Stimulated activated effector memory CD8-positive, alpha-beta T cell treated with anti-CD3 and anti-CD28 coated beads, Interleukin-12 subunit alpha, Interleukin-12 subunit beta, amount 100 ng/mL, for 72 hours (primary cell): ENCODE results near the gene AIF1L.
"Not testable (repeated sequence)": the region's sequence is repeated elsewhere in the genome, so short reads cannot be mapped to it uniquely, and the experiment has no call there.

Source experiments
- ATAC-seq: fragments of 150-1000 bp; cut with Tn5 transposase; 2 replicates; pipeline ENCODE4 v1.10.0; 2021
- DNase-seq, 2 donors: peaks; one replicate each; pipeline ENCODE4 v3.0.0; 2021 to 2022; ENCODE audit warnings: low spot score in 2 of 2
- H3K27ac Mint-ChIP-seq: one replicate; pipeline ENCODE4 v1.8.0; 2022; ENCODE audit warnings: mild to moderate bottlenecking, mixed read lengths
- H3K36me3 Mint-ChIP-seq: one replicate; pipeline ENCODE4 v1.8.0; 2022; ENCODE audit warnings: mild to moderate bottlenecking, mixed read lengths
- H3K4me1 Mint-ChIP-seq: one replicate; pipeline ENCODE4 v1.8.0; 2022; ENCODE audit warnings: mixed read lengths
- H3K4me3 Mint-ChIP-seq: one replicate; pipeline ENCODE4 v1.8.0; 2022; ENCODE audit warnings: mild to moderate bottlenecking, mixed read lengths
- H3K9me3 Mint-ChIP-seq: one replicate; pipeline ENCODE4 v1.8.0; 2022; ENCODE audit warnings: mixed read lengths

Gene AIF1L

DNA sequence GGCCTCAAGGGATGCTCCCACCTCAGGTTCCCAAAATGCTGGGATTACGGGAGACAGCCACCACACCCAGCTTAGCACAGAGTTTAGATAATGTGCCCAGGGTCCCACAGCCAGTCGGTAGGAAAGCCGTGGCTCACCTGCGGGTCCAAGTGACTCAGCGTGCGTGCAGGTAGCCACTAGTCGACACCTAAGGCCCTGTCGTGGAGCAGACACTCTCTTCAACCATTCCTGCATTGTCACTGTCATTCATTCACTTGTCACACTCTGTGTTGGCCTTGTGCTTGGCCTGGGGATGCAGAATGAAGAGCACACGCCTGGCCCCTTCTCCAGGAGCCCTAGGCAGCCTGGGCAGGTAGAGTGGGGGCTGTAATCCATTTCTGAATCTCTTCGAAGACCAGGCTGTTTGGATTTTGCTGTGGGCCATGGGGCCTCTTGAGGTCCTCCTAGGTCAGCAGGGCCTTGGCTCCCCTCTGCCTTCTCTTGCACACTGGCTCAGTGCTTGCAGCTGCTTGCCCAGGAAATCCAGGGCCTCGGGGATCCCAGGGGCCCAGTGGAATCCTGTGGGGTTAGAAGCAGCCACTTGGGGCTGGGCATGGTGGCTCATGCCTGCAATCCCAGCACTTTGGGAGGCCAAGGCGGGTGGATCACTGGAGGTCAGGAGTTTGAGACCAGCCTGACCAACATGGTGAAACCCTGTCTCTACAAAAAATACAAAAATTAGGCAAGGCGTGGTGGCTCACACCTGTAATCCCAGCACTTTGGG is 6.1 kb upstream of the AIF1L start:
- Mint-ChIP-seq H3K36me3 (no peaks in the 10 kb centered on the region), H3K4me1 (no peaks in the 10 kb centered on the region), H3K9me3 (no peaks in the 10 kb centered on the region), H3K4me3 (no peak overlapping the region), H3K27ac (no peak overlapping the region)
- no peak for DNase-seq
- ATAC-seq, result no peak

DNA sequence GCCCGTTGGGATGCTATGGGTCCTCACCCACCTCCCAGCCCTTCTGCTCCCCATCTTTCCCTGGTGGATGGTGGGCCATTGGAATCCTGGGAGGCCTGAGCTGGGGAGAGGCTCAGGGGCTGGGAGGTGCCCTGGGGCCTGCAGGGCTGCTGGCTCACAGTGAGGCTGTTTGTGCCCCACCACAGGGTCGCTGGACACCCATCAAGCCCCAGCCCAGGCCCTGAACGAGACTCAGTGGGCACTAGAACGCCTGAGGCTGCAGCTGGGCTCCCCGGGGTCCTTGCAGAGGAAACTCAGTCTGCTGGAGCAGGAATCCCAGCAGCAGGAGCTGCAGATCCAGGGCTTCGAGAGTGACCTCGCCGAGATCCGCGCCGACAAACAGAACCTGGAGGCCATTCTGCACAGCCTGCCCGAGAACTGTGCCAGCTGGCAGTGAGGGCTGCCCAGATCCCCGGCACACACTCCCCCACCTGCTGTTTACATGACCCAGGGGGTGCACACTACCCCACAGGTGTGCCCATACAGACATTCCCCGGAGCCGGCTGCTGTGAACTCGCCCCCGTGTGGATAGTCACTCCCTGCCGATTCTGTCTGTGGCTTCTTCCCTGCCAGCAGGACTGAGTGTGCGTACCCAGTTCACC is 4.9 kb upstream of the AIF1L start:
- Mint-ChIP-seq H3K27ac (no peak overlapping the region), H3K4me1 (peaks cover 5% of the 10 kb centered on the region), H3K9me3 (no peaks in the 10 kb centered on the region), H3K4me3 (no peak overlapping the region), H3K36me3 (no peaks in the 10 kb centered on the region)
- DNase-seq (no peak), ATAC-seq (no peak)

DNA sequence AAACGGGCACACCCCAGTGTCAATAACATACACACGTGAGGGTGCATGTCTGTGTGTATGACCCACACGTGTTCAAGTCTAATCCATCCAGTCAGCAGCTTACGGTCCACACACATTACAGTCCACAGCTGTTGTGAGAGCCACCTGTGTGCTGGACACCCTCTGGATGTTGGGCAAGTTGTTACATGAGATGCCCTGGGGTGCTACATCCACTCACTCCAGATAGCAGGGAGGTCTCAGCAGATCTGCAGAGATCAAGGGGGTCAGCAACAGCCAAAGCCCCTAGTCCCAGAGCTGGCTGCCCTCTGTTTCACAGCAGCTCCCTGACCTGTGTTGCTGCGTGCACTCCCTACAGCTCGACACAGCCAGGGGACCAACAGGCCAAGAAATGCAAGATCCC is 4.3 kb upstream of the AIF1L start:
- DNase-seq (no peak), ATAC-seq (no peak)

DNA sequence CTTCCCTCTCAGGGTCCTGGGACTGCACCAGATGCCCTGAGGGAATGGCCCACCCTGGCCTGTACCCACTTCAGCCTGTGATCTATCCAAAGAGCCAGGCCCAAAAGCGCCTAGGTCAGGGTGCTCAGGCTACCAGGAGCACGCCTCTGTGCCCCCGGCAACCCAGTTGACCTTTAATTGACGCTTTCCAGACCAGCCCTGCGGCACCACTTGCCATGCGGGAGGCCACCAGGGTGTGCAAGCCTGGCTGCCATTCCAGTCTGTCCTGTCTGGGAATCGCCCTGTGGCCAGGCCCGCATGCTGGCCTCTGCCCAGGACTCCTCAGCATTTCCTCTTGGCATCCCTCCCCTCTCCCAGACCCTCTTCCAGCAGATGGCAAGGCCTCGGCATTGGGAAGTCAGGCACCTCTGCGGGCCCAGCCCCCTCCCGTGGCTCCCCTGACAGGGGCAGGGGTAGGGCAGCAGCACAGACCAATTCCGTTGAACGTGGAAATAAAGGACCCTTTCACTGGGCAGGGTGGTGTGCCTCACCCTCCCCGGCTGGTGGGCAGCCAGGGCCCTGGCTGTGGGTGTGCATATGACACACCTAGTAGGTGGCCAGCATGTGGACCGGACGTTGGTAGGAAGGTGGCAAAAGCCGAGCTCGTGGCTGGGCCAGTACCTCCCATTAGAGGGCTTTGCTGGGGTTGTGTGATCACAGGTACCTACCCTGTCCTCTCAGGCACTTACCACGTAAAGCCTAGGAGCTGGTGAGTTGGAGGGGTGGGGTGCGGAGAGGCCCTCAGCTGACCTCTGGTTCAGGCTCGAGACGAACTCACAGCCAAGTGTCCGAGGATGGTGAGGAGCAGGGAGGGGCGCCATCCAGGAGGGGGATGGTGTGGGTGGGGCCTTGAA is 3.5 kb upstream of the AIF1L start:
- no peak overlapping the region for H3K4me3 Mint-ChIP-seq
- DNase-seq (no peak), ATAC-seq (no peak)
- H3K9me3 Mint-ChIP-seq, result no peaks in the 10 kb centered on the region
- H3K36me3 Mint-ChIP-seq, result no peaks in the 10 kb centered on the region
- H3K27ac Mint-ChIP-seq, result no peak overlapping the region
- H3K4me1 Mint-ChIP-seq, result peaks cover 12% of the 10 kb centered on the region

More for the DNA sequence above, 4.3 kb upstream of the AIF1L start:
- Mint-ChIP-seq H3K4me1 (peaks cover 6% of the 10 kb centered on the region), H3K36me3 (no peaks in the 10 kb centered on the region), H3K4me3 (no peak overlapping the region), H3K27ac (no peak overlapping the region), H3K9me3 (no peaks in the 10 kb centered on the region)

DNA sequence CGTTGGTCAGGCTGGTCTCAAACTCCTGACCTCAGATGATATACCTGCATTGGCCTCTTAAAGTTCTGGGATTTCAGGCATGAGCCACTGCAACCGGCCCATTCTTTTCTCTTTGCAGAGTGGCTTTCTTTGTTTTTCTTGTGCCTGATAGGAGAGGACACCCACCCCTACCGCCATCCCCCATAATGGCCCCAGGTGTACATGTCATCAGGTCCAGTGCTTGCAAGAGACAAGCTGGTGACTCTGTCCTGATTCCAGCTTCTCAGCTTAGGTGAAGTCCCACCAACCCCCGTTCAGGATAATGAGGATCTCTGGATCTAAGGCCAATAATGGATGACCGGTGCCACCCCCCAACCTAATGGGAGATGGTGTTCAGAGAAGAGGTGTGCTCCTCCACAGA is 2.3 kb upstream of the AIF1L start:
- no peak for ATAC-seq
- Mint-ChIP-seq H3K4me1 (peaks cover 12% of the 10 kb centered on the region), H3K27ac (no peak overlapping the region), H3K4me3 (no peak overlapping the region), H3K9me3 (no peaks in the 10 kb centered on the region), H3K36me3 (no peaks in the 10 kb centered on the region)
- DNase-seq, result no peak

DNA sequence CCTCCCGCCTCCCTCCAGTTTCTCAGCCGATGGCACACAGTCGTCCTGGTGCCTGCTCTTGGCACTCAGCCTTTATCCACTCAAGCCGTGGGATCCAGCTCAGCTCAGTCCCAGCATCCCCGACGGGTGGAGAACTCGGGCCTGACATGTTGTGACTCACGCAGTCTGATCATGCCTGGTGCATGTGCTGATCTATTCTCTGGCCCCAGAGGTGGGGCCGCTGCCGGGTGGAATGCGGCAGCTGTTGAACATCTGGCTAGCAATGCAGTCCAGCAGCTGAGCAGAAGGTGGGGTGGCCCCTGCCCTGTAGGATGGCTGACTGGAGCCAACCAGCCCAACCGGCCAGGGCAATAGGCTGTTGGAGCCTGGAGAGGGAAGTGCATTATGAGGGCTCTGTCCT is 1.7 kb upstream of the AIF1L start:
- no peak for DNase-seq
- no peaks in the 10 kb centered on the region for H3K9me3 Mint-ChIP-seq

DNA sequence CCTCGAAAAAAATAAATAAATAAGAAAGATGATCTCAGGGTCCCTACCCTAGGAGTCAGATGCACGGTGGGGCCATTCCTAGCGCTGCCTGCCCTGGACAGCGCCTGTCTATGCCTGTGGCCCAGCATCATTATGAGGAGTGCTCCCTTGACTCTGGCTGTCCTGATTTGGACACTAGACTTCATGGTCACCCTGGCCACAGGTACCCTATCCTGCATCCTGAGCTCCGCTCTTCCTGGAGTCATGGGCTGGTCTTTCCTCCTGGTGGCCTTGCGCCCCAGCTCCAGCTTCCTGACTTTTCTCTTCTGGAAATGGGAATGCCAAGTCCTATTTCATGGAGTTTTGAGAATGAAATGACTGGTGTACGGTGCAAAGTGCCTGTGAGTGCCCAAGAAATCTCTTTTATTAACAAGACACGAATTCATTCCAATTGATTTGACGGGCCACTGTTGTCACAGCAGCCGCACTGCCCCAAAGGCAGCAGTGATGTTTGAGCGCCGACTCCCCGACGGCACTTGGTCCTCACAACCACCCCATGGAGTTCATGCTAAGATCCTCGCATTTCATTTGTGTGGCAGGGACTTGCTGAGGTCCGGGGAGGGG is 564 bp upstream of the AIF1L start:
- Mint-ChIP-seq H3K27ac (no peak overlapping the region), H3K36me3 (no peaks in the 10 kb centered on the region), H3K4me3 (peak overlapping the region; percentile 47), H3K9me3 (no peaks in the 10 kb centered on the region), H3K4me1 (peaks cover 12% of the 10 kb centered on the region)
- ATAC-seq, result peak; percentile 6
- no peak for DNase-seq

More for the DNA sequence above, 1.7 kb upstream of the AIF1L start:
- ATAC-seq, result no peak
- H3K36me3 Mint-ChIP-seq, result no peaks in the 10 kb centered on the region
- H3K27ac Mint-ChIP-seq, result no peak overlapping the region
- peaks cover 12% of the 10 kb centered on the region for H3K4me1 Mint-ChIP-seq
- no peak overlapping the region for H3K4me3 Mint-ChIP-seq

DNA sequence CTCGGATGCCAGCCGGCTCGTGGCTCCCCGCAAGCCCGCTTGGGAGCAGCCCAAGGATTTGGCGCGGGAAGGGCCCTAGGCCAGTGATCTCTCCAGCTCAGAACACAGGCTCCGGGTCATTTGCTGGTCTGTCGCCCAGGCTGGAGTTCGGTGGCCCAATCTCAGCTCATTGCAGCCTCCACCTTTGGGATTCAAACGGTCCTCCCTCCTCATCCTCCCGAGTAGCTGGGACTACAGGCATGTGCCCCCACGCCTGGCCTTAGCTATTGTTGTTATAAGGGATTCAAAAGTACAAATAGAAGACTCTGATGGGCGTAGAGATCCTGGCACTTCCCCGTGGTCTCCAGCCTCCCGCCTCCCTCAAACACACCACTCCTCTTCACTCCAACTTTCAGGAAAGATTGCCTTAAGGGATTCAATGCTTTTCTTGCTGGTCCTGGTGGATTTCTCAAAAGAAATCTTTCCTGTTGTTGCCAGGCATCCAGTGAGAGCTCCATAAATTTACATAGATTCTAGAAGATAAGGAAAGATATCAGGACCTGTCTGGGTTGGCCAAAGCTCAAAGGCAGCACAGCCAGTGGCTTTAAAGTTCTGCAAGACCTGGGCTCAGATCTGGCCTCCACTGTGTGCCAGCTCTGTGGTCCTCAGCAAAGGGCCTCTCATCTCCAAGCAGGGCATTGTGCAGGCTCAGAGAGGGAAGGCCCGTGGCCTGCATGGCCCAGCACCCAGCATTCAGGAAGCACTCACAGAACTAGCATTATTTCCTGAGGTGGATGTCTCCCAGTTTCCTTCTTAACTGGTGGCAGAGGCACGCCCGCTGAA is 1.0 kb downstream of the AIF1L start:
- no peaks in the 10 kb centered on the region for H3K36me3 Mint-ChIP-seq
- no peaks in the 10 kb centered on the region for H3K9me3 Mint-ChIP-seq
- peaks cover 12% of the 10 kb centered on the region for H3K4me1 Mint-ChIP-seq
- ATAC-seq (no peak), DNase-seq (no peak)
- no peak overlapping the region for H3K27ac Mint-ChIP-seq
- peak overlapping the region; percentile 56 for H3K4me3 Mint-ChIP-seq

DNA sequence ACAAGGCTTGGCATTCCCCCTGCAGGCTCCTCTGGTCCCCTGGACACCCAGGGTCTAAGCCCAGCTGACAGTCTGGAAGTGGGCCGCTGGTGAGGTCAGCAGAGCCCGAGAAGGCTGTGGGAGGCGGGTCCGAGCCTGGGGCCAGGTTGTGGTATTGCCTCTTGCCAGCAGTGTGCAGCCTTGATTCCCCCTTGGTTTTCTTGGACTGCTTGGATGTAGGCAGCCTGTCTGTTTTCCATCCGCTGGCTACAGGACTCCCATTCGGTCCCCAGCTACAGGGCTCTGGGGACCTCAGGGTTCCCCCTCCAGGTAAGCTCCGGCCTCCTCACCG is 1.6 kb downstream of the AIF1L start:
- Mint-ChIP-seq H3K4me3 (no peak overlapping the region), H3K4me1 (peaks cover 12% of the 10 kb centered on the region), H3K9me3 (no peaks in the 10 kb centered on the region)

DNA sequence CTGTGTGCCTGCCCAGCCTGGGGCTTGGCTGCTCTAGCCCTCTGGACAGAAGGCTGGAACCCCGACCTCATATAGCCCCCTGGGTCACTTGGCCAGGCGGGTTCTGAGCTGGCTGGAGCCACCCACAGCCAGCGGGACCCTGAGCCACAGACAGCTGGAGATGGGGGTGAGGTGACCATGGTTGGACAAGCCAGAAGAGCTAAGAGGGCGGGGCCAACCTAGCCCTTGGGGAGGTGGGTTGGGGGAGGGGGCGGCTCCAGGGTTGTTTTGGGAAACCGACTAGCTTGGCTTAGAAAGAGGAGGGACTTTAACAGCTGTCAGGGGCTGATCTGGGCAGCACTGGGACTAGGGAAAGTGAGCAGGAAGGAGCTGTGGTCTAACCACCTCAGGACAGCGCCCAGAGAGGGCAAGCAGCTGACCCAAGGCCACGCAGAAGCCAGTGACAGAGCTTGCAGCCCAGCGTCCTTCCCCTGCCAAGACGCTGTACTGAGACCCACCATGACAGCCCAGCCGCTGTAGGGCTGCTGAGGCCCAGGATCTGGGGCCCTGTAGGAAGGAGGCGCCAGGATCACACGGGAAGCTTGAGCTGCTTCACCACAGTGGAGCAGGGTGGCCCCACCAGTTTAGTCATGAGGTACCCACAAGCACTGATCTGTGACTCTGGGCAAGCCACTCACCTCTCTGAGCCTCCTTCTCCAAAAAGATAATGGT is 2.2 kb downstream of the AIF1L start:
- Mint-ChIP-seq H3K4me3 (no peak overlapping the region), H3K9me3 (no peaks in the 10 kb centered on the region), H3K36me3 (no peaks in the 10 kb centered on the region), H3K4me1 (peaks cover 12% of the 10 kb centered on the region), H3K27ac (no peak overlapping the region)
- ATAC-seq (no peak), DNase-seq (no peak)

More for the DNA sequence above, 1.6 kb downstream of the AIF1L start:
- DNase-seq (no peak), ATAC-seq (no peak)
- Mint-ChIP-seq H3K27ac (no peak overlapping the region), H3K36me3 (no peaks in the 10 kb centered on the region)

DNA sequence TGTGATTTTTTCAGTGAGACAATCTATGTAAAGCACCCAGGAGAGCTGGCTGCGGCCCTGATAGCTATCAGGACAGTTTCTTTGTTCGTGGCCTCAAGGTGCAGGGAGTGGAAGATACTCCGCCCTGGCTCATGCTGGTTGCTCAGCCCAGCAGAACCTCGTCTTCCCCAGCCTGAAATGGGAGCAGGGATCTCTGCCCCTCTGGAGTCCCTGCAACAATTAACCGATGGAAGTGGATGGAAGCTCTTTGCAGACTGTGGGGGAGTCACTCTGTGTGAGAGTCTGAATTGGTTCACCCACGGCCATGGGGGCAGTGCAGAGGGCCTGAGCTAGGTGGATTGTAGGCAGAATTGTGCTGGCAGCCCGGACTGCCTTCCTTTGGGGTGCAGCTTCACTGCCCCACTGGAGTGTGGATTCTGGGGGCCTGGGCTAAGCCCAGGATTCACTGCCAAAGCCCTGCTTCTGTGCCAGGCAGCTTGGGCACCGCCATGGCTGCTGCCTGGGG is 2.8 kb downstream of the AIF1L start:
- Mint-ChIP-seq H3K9me3 (no peaks in the 10 kb centered on the region), H3K4me1 (peaks cover 12% of the 10 kb centered on the region), H3K4me3 (no peak overlapping the region), H3K27ac (no peak overlapping the region), H3K36me3 (no peaks in the 10 kb centered on the region)
- ATAC-seq, result no peak
- DNase-seq, result no peak

DNA sequence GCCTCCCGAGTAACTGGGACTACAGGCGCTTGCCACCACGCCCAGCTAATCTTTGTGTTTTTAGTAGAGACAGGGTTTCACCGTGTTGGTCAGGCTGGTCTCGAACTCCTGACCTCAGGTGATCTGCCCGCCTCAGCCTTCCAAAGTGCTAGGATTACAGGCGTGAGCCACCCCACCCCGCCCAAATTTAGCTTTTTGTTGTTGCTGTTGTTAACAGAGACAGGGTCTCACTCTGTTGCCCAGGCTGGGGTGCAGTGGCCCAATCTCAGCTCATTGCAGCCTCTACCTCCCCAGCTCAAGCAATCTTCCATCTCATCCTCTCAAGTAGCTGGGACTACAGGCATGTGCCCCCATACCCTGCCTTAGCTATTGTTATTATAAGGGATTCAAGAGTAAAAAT is 3.5 kb downstream of the AIF1L start:
- not testable (repeated sequence) for DNase-seq, H3K9me3 Mint-ChIP-seq, H3K27ac Mint-ChIP-seq, H3K36me3 Mint-ChIP-seq, H3K4me3 Mint-ChIP-seq, ATAC-seq
- H3K4me1 Mint-ChIP-seq, result peaks cover 12% of the 10 kb centered on the region

DNA sequence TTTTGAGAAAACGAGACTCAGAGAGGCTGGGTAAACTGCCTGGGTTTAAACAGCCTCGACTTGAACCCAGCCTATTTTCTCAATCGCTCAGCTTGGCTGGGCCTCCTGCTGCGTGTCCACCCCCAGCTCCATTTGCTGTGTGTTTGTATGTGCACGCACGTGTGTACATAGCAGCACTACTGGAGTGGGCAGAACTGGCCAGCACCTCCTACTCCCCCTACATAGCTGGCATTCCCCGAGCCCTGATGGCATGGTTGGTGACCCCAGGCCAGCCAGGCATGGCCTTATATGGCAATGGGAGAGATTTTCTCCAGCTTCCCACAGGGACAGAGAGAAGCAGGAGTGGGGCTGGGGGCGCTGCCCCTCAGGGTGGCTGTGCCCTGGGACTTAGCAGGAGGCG is 4.1 kb downstream of the AIF1L start:
- Mint-ChIP-seq H3K9me3 (no peaks in the 10 kb centered on the region), H3K4me1 (peaks cover 12% of the 10 kb centered on the region), H3K36me3 (no peaks in the 10 kb centered on the region), H3K4me3 (no peak overlapping the region), H3K27ac (no peak overlapping the region)
- no peak for DNase-seq
- ATAC-seq, result no peak
